ENCODE data around the gene VPS26C.

VPS26C gene

GRCh38 chr21:37241426-37241825 lies 25.7 kb downstream of the VPS26C start:
- Histone ChIP-seq H4K20me1 (peaks cover 26 to 100% (median 50%) of the 10 kb centered on the region in 11 experiments; a peak in 19 of 22 replicates), H3K36me3 (peaks cover 41 to 84% (median 66%) of the 10 kb centered on the region in 11 experiments), H3K4me3 (no peak overlapping the region), H3K27ac (no peak overlapping the region), H3K27me3 (no peaks in the 10 kb centered on the region), H3K4me2 (no peak overlapping the region), H3K9ac (no peak overlapping the region), H3K9me3 (replicated peaks in 1 of 11) (no peaks in the 10 kb centered on the region), H3K4me1 (peaks cover 13 to 28% (median 20%) of the 10 kb centered on the region in 10 experiments)
- TF ChIP-seq Cebpa-rat (IDR thresholded peaks at IDR 0.05), result no peak

- H3K27ac ChIP-seq, result no peak overlapping the region
- H3K27me3 ChIP-seq, result no peaks in the 10 kb centered on the region
- H3K9ac ChIP-seq, result no peak overlapping the region
- H3K4me1 ChIP-seq, result peaks cover 13 to 24% (median 18%) of the 10 kb centered on the region in 10 experiments
- H3K4me3 ChIP-seq, result no peak overlapping the region
- peaks cover 45 to 88% (median 71%) of the 10 kb centered on the region in 11 experiments for H3K36me3 ChIP-seq
- TF ChIP-seq Cebpa-rat (IDR thresholded peaks at IDR 0.05), result no peak
- peaks cover 26 to 100% (median 48%) of the 10 kb centered on the region in 11 experiments; a peak in 19 of 22 replicates for H4K20me1 ChIP-seq
- no peaks in the 10 kb centered on the region for H3K9me3 ChIP-seq (replicated peaks in 1 of 11)
- H3K4me2 ChIP-seq, result no peak overlapping the region
Observed at GRCh38 chr21:37240978-37241377, 26.2 kb downstream of the VPS26C start.

- H4K20me1 ChIP-seq, result peaks cover 7 to 98% (median 36%) of the 10 kb centered on the region in 11 experiments; a peak in 19 of 22 replicates
- H3K4me3 ChIP-seq, result no peak overlapping the region
- H3K9ac ChIP-seq, result no peak overlapping the region
- H3K36me3 ChIP-seq, result peaks cover 65 to 97% (median 86%) of the 10 kb centered on the region in 11 experiments
- no peaks in the 10 kb centered on the region for H3K4me1 ChIP-seq
- no peak for TF ChIP-seq Cebpa-rat (IDR thresholded peaks at IDR 0.05)
- H3K27me3 ChIP-seq, result no peaks in the 10 kb centered on the region
- H3K4me2 ChIP-seq, result no peak overlapping the region
- no peaks in the 10 kb centered on the region for H3K9me3 ChIP-seq (replicated peaks in 1 of 11)
- no peak overlapping the region for H3K27ac ChIP-seq
Observed at GRCh38 chr21:37237764-37238163, 29.4 kb downstream of the VPS26C start.

- Histone ChIP-seq H3K9me3 (replicated peaks in 1 of 11) (no peaks in the 10 kb centered on the region), H4K20me1 (peaks cover 7 to 98% (median 37%) of the 10 kb centered on the region in 11 experiments; a peak in 19 of 22 replicates), H3K27me3 (no peaks in the 10 kb centered on the region), H3K27ac (no peak overlapping the region), H3K36me3 (peaks cover 70 to 98% (median 91%) of the 10 kb centered on the region in 11 experiments), H3K4me2 (no peak overlapping the region), H3K4me1 (no peaks in the 10 kb centered on the region), H3K4me3 (no peak overlapping the region), H3K9ac (no peak overlapping the region)
- TF ChIP-seq Cebpa-rat (IDR thresholded peaks at IDR 0.05), result no peak
Observed at GRCh38 chr21:37237346-37237745, 29.8 kb downstream of the VPS26C start.

DNA sequence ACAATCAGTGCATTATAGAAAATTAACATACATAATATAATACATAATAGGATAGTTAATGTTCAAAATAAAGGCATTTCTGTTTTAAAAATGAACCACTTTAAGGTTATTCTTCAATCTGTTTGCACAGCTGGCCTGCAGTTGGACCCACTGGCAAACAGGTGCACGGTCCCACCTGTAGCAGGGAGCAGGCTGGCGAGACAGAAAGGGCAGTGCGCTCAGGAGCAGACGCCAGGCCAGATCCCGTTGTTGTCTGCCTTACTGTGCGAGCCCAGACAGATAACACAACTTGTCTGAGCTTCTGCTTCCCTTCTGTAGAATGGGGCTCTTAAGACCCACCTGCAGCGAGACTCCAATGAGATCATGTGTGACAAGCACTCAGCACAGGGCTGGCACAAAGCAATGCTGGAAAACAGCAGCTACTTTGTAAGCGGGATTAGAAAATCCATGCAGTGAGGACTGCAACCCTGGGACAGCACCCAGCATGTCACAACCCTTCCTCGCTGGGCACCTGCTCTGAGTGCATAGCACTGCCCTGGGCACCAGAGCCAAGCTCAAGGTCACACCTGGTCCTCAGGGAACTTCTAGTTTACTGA lies 33.5 kb downstream of the VPS26C start:
- H3K9me3 ChIP-seq (replicated peaks in 1 of 11), result no peaks in the 10 kb centered on the region
- no peak overlapping the region for H3K27ac ChIP-seq
- H3K4me3 ChIP-seq, result no peak overlapping the region
- H3K4me1 ChIP-seq, result no peaks in the 10 kb centered on the region
- H3K27me3 ChIP-seq, result no peaks in the 10 kb centered on the region
- peaks cover 7 to 88% (median 26%) of the 10 kb centered on the region in 11 experiments; a peak in 17 of 22 replicates for H4K20me1 ChIP-seq
- no peak for TF ChIP-seq Cebpa-rat (IDR thresholded peaks at IDR 0.05)
- H3K4me2 ChIP-seq, result no peak overlapping the region
- H3K36me3 ChIP-seq, result peaks cover 82 to 100% (median 95%) of the 10 kb centered on the region in 11 experiments
- no peak overlapping the region for H3K9ac ChIP-seq

GRCh38 chr21:37232274-37233018 lies 34.7 kb downstream of the VPS26C start:
- no peak overlapping the region for H3K4me3 ChIP-seq
- no peak overlapping the region for H3K9ac ChIP-seq
- no peaks in the 10 kb centered on the region for H3K27me3 ChIP-seq
- no peak overlapping the region for H3K4me2 ChIP-seq
- H3K9me3 ChIP-seq (replicated peaks in 1 of 11), result no peaks in the 10 kb centered on the region; a peak in 1 of 22 replicates
- H3K36me3 ChIP-seq, result peaks cover 84 to 100% (median 95%) of the 10 kb centered on the region in 11 experiments
- no peaks in the 10 kb centered on the region for H3K4me1 ChIP-seq
- no peak for TF ChIP-seq Cebpa-rat (IDR thresholded peaks at IDR 0.05)
- H4K20me1 ChIP-seq, result peaks cover 7 to 76% (median 24%) of the 10 kb centered on the region in 11 experiments; a peak in 16 of 22 replicates
- H3K27ac ChIP-seq, result no peak overlapping the region

DNA sequence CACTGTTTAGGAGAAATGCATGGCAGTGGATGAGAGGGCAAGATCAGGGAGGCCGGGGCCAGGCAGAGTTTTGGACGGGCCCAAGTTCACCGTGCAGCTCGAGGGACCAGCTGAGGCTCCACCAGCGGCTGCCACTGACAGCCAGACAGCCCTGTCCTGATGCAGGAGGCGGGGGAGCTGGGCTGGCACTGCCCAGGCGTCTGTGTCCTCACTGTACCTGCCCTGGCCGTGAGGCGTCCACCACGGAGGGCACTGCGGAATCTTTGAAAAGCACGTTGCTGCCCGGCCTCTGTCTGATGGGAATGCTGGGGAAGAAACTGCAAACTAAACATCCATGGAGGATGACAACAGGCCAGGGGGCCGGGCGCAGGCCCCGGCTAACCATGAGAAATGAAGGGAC lies 35.5 kb downstream of the VPS26C start:
- no peaks in the 10 kb centered on the region for H3K27me3 ChIP-seq
- peaks cover 86 to 100% (median 95%) of the 10 kb centered on the region in 11 experiments for H3K36me3 ChIP-seq
- H4K20me1 ChIP-seq, result peaks cover 7 to 69% (median 22%) of the 10 kb centered on the region in 11 experiments; a peak in 16 of 22 replicates
- peaks cover 0 to 6% (median 1%) of the 10 kb centered on the region in 10 experiments; a peak in 12 of 20 replicates for H3K4me1 ChIP-seq
- no peak overlapping the region for H3K4me2 ChIP-seq
- no peak overlapping the region for H3K27ac ChIP-seq
- no peaks in the 10 kb centered on the region; a peak in 1 of 22 replicates for H3K9me3 ChIP-seq (replicated peaks in 1 of 11)
- TF ChIP-seq Cebpa-rat (IDR thresholded peaks at IDR 0.05), result no peak
- no peak overlapping the region for H3K9ac ChIP-seq
- no peak overlapping the region for H3K4me3 ChIP-seq

DNA sequence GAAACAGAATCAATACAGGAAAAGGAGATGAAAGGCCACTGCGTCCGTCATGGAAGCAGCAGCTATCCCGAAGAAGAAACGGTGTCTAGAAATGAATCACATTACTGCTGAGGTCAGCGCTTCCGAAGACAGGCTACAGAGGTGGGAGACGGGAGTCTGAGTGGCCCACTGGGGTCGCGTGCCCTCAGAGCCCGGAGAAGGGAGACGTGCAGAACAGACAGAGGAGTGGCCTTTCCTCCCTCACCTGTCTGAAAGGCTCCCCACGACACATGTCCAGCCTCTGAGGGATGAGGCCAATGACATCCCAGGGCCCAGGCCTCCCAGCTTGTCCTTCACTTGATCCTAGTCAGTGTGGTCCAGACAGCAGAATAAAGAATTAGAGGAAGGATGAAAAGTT lies 35.9 kb downstream of the VPS26C start:
- H3K9ac ChIP-seq, result no peak overlapping the region
- H3K9me3 ChIP-seq (replicated peaks in 1 of 11), result no peaks in the 10 kb centered on the region; a peak in 1 of 22 replicates
- TF ChIP-seq Cebpa-rat (IDR thresholded peaks at IDR 0.05), result no peak
- H3K4me1 ChIP-seq, result peaks cover 3 to 10% (median 6%) of the 10 kb centered on the region in 10 experiments
- peaks cover 7 to 69% (median 22%) of the 10 kb centered on the region in 11 experiments; a peak in 16 of 22 replicates for H4K20me1 ChIP-seq
- peaks cover 86 to 100% (median 95%) of the 10 kb centered on the region in 11 experiments for H3K36me3 ChIP-seq
- H3K4me2 ChIP-seq, result no peak overlapping the region
- no peak overlapping the region for H3K4me3 ChIP-seq
- H3K27ac ChIP-seq, result no peak overlapping the region
- H3K27me3 ChIP-seq, result no peaks in the 10 kb centered on the region

GRCh38 chr21:37230632-37231248 lies 36.4 kb downstream of the VPS26C start:
- Histone ChIP-seq H3K4me1 (peaks cover 8 to 16% (median 11%) of the 10 kb centered on the region in 10 experiments), H3K27me3 (no peaks in the 10 kb centered on the region), H3K4me2 (no peak overlapping the region), H3K36me3 (peaks cover 84 to 100% (median 95%) of the 10 kb centered on the region in 11 experiments), H4K20me1 (peaks cover 7 to 69% (median 22%) of the 10 kb centered on the region in 11 experiments; a peak in 16 of 22 replicates), H3K27ac (no peak overlapping the region), H3K4me3 (no peak overlapping the region), H3K9ac (no peak overlapping the region), H3K9me3 (replicated peaks in 1 of 11) (no peaks in the 10 kb centered on the region; a peak in 1 of 22 replicates)
- no peak for TF ChIP-seq Cebpa-rat (IDR thresholded peaks at IDR 0.05)

Data from BLaER1 treated with 17β-estradiol and CSF1 and Interleukin-3, amounts not matched to agents 10 nM and 100 nM (cell line).